ENCODE data around the gene TMEM255A.
"Not testable (repeated sequence)": the region's sequence is repeated elsewhere in the genome, so short reads cannot be mapped to it uniquely, and the experiment has no call there.

Gene TMEM255A

GRCh38 chrX:120310861-120311726 lies at the start of gene TMEM255A:
TSS of gene TMEM255A (minus strand) at chrX:120311461. CDS start at chrX:120311309, 152 bp downstream.
- no peak for DNase-seq (ENCODE audit: extremely low read depth, low read depth)
- no peak for TF ChIP-seq CTCF (IDR thresholded peaks at IDR 0.05; ENCODE audit: low read depth, low read length)

DNA sequence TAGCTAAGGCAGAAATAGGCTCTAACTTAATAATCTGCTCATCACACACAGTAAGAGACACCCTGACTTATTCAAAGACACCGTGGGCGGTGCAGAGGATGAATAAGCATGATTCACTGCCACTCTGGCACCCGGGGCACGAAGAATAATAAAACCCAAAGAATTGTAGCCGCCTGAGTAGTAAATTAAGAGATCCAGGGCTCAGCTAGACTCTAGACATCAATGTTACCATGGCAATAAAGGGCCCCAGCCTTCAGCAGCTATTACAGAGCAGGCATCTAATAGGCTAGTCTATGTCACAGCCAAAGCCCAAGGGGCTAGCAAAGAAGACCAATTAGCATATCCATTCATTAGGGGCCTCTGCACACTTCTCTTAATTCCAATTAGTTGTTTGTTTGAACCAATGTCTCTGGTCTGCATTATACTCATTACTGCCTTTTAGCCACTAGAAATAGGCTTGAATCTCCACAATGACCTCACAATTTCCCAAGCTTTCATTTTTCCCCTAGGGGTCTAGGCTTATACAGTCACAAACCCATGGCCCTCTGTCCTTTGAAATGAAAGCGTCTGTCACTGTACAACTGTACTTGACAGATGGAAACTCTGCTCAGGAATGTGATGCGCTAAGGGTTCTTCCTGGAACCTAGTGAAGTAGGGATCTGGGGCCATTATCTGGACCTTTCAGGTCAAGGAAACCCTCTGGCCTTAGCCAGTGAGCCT lies 47.6 kb upstream of the TMEM255A start:
- DNase-seq (ENCODE audit: extremely low read depth, low read depth): no peak
- no peak for TF ChIP-seq CTCF (IDR thresholded peaks at IDR 0.05; ENCODE audit: low read depth, low read length)

DNA sequence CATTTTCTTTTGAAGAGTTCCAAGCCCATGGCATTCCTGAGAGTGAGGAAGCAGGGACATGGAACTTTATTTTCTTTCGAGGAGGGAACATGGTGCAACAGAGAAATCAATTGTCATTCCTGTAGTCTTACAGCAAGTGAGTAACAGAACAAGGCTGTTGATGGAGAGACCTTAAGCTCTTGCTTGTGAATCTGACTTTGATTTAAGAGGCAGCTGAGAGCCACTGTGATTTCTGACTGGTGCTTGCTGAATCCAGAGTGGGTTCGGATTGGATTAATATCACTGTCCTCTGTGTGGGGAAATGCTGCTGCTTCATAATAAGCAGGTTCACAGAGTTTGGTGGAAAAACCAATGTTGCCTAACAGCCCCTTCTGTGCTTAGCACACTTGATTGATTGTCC lies 45.9 kb upstream of the TMEM255A start:
- no peak for DNase-seq (ENCODE audit: extremely low read depth, low read depth)

GRCh38 chrX:120356084-120356483 lies 44.8 kb upstream of the TMEM255A start:
- DNase-seq (ENCODE audit: extremely low read depth, low read depth): no peak
- no peak for TF ChIP-seq CTCF (IDR thresholded peaks at IDR 0.05; ENCODE audit: low read depth, low read length)

More for the DNA sequence above, 45.9 kb upstream of the TMEM255A start:
- TF ChIP-seq CTCF (IDR thresholded peaks at IDR 0.05; ENCODE audit: low read depth, low read length): no peak

DNA sequence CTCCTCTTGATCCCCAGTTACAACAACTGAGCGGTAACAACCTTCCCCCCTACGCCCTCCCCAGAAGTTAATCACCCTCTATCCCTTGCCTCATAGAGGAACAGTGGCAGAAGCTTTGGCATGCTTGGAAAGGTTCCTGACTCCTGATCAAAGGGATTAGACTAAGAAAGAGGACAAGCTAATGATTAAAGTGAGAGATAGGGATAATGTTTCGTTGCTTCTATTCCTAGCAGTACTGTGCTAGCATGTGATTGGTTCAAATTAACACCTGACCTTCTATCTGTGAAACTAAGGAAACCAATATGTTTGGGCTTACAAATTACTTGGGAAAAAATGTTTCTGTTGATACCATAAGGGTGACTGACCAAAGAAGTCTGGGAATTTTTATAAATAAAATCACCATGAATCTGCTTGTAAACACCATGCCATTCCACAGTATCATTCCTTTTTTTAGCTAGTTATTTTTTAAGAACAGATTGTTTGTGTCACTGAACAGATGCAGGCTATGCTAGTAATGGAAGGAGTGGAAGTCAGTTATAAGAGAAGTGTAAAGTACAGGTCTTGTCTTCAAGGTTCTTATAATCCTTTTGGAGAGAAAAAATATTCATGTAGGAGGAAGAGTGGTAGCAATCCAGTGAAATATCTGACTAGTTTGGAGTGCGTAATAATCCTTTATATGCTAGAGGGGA lies 39.3 kb upstream of the TMEM255A start:
- no peak for TF ChIP-seq CTCF (IDR thresholded peaks at IDR 0.05; ENCODE audit: low read depth, low read length)
- no peak for DNase-seq (ENCODE audit: extremely low read depth, low read depth)

DNA sequence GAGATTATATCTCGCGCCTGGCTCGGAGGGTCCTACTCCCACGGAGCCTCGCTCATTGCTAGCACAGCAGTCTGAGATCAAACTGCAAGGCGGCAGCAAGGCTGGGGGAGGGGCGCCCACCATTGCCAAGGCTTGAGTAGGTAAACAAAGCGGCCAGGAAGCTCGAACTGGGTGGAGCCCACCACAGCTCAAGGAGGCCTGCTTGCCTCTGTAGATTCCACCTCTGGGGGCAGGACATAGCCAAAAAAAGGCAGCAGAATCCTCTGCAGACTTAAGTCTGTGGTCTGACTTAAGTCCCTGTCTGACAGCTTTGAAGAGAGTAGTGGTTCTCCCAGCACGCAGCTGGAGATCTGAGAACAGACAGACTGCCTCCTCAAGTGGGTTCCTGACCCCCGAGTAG lies 33.3 kb upstream of the TMEM255A start:
- DNase-seq (ENCODE audit: extremely low read depth, low read depth): not testable (repeated sequence)

DNA sequence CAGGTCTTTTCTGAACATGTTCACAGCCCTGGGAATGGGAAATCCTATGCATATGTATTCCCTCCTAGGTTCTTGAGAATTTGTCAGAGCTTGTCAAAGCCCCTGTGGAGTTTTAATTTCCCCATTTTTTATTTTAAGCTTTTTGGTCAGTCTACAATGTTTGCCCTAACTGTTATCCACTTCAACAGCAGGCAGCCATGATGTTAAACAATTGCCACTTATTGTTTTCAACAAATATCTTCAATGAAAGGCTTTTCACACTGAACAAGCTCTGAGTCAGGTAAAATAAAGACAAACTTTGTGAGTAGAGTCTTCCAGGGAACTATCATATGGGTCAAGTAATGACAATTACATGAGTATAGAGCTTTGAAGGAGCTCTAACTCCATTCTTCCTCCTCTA lies 25.6 kb upstream of the TMEM255A start:
- no peak for TF ChIP-seq CTCF (IDR thresholded peaks at IDR 0.05; ENCODE audit: low read depth, low read length)

More for the DNA sequence above, 25.6 kb upstream of the TMEM255A start:
- no peak for DNase-seq (ENCODE audit: extremely low read depth, low read depth)

Data from AG09319 (cell line).